Midbrain (tissue), 1 donor: ENCODE data around the gene UBE2L3.
"Not testable (repeated sequence)": the region's sequence is repeated elsewhere in the genome, so short reads cannot be mapped to it uniquely, and the experiment has no call there.

ENCODE experiments used
- DNase-seq: peaks from one replicate; lab custom pipeline; 2025; lab: John Stamatoyannopoulos, UW

UBE2L3 gene

DNA sequence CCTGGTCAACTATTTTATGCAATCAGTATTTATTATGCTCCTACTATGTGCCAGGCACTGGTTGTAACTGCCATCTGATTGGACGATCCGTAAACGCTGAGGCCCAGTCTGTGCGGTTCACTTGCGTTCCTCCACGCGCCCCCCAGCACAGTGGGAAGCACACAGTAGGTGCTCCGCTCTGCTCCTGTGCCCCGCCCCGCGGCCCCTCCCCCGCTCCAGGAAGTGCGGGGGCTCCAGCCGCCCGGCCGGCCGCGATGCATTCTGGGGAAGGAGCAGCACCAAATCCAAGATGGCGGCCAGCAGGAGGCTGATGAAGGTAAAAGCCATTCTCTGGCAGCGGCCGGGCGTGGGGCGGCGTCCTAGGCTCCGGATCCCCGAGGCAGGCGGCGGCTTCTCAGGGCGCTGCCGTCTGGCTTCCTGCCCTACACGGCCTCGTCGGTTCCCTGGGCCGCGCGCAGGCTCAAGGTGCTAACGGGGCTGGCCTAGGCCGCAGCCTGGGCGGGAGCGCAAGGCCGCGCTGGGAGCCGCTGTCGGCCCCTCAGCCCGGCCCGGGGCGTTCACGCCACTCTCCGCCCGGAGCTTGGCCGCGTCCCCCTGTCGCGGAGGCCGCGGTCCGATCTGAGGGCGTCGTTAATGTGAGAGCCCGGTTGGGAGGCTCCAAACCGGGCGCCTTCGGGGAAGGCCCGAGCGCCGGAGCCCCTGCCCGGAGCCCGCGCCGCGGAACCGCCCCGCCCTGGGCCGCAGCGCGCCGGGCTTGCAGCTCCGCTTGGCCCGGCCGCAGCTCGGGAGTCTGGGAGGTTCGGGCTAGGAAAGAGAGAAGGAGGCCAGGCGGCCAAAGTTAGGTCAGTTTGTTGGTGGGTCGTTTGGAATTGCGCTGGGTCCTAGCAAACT is at the start of gene UBE2L3:
UBE2L3 (plus strand) TSS at position 259 of the 891 bp plus-strand sequence; CDS start at position 290, 31 bp downstream.
- peak; percentile 81 for DNase-seq

GRCh38 chr22:21526705-21527500 is 40.6 kb upstream of the UBE2L3 start:
- DNase-seq, result not testable (repeated sequence)

DNA sequence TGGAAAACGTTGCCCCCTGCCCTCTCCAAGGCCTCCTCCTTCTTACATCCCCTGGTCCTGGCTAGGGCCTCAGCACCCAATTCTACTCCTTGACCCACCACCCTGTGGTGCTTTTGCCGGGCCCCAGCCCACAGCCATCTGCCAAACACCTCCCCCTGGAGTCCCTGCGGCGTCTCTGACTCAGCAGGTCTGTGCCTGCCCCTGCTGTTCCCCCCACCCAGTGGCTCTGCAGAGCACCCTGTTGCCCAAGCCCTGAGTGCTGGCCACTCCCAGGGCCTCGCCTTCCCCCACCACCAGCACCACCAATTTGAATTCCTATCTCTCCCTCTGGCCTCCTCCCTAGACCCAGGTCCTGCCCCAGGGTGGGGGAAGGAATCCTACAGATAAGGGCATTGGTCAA is 36.0 kb upstream of the UBE2L3 start:
- not testable (repeated sequence) for DNase-seq

GRCh38 chr22:21532863-21533648 is 34.5 kb upstream of the UBE2L3 start:
- not testable (repeated sequence) for DNase-seq

DNA sequence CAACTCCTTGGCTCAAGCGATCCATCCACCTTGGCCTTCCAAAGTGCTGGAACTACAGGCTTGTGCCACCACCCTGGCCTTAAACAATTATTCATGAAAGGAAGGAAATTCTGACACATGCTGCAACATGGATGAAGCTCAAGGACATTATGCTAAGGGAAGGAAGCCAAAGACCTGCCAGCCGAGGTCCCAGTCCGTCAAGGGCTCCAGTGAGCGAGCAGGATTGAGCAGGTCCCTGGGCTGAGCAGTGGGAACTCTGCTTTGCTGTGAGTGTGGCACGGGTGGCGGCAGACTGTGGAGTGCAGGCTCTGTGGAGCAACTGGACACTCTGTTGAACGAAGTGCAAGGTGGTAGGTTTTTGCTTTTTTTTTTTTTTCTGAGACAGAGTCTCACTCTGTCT is 27.7 kb upstream of the UBE2L3 start:
- not testable (repeated sequence) for DNase-seq

DNA sequence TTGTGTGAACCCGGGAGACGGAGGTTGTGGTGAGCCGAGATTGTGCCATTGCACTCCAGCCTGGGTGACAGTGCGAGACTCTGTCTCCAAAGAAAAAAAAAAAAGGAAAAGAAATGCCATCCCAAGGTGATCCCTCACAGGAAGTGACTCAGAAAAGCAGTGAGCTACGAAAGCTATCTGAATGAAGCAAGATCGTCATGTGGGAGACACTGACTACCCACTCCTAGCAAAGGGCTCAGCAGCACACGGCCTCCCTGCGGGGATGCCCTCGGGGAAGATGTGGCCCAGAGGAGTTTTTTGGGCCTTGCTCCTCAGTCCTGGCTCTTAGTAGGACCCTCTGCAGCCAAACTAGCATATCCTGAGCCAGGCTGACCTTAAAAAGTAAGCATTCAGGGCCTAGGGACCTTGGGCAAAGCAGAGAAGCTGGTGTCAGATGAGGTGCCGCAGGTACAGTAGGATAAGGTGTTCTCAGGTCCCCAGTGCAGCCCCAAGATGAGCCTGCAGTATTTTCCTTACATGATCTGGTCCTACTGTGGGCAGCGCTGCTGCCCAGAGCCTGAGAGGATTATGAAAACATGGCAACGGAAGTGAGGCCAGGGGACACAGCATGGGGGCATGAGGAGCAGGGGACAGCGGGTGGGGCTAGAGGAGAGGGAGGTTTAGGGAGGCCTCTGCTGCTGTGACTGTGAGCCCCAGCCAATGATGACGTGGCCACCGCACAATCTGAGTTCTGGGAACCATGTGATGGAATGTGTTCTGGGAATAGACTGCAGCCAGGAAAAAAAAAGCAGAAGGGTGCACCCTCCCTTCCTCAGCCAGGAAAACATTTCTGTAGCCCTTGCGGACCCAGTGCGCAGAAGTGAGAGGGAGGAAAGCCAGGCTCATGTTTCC is 22.8 kb upstream of the UBE2L3 start:
- DNase-seq, result not testable (repeated sequence)

DNA sequence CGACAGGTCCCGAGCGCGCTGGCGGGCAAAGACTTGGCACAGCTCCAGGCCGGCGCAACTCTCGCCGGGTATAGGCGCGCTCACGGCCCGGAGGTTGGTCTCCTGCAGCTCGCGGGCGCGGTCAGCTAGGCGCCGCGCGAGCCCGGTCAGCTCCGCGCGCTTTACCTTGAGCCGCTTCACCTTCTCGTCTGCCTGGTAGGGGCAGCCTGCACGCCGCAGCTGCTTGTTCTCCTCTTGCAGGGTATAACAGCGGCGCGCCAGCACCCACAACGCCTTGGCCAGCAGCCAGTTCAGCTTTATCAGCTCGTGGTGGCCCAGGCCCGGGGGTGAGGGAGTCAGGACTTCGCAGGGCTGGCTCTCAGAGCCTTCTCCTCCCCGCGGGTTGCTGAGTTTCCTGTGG is 18.0 kb upstream of the UBE2L3 start:
- not testable (repeated sequence) for DNase-seq

DNA sequence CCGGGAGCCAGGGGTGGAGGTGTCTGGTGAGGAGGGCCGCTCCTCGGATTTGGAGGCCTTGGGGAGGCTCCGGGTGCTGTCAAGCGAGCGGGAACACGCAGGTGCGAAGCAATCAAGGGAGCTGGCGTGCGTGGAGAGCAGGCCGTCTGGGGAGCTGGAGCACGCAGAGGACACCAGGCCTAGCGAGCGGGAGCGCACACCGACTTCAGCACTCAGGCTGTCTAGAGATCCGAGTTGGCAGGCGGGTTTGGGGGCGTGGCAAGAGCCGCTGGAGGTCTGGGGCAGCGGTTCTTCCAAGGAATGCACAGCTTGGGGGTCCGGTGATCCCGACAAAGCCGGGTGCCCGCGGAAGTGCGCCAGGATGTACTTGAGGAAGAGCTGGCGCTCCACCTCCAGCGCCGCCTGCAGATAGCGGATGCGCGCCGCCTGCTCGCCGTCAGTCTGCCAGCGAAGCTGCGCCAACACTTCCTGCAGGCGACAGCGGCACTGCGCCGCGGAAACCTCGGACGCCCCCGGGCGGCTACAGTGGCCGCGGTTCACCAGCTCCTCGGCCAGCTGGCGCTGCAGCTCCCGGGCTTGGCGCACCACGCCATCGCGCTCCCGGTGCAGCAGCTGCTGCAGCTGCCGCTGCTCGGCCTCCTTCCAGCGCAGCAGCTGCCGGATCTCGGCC is 17.4 kb upstream of the UBE2L3 start:
- DNase-seq, result not testable (repeated sequence)

- DNase-seq, result not testable (repeated sequence)
Observed at GRCh38 chr22:21550678-21551047, 16.9 kb upstream of the UBE2L3 start.

DNA sequence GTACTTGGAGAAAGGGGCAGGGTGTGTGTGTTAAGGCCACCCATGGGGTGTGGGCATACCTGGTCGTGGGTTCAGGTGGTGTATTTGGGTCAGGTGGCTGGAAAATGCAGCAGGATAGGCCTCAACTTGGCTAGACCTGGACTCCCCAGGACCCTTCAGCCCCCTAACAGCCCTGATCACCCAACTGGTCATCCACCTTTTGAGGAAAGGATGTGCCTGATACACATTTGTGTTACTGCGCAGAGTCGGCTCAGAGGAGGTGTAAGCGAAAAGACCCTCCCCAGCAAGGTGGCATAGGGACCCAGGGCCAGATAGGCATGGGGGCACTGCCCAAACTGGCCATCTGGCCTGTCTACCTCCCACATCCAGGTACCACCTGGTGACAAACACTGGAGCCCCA is 16.2 kb upstream of the UBE2L3 start, which contains the start of gene RIMBP3C:
RIMBP3C (minus strand) TSS at position 101 of the 400 bp plus-strand sequence. CDS start 485 bp downstream, outside the sequence.
- not testable (repeated sequence) for DNase-seq

GRCh38 chr22:21559345-21560125 is 8.0 kb upstream of the UBE2L3 start:
- not testable (repeated sequence) for DNase-seq

- DNase-seq, result not testable (repeated sequence)
Observed at GRCh38 chr22:21560657-21561056, 6.9 kb upstream of the UBE2L3 start.

DNA sequence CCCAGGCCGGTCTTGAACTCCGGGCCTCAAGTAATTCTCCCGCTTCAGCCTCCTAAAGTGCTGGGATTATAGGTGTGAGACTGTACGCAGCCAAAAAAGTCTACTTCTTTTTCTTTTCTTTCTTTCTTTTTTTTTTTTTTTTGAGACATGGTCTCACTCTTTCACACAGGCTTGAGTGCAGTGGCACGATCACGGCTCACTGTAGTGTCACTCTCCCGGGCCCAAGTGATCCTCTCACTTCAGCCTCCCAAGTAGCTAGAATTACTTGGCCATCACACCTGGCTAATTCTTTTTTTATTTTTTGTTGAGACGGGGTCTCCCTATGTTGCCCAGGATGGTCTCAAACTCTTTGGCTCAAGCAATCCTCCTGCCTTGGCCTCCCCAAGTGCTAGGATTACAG is 3.6 kb upstream of the UBE2L3 start:
- DNase-seq, result no peak

DNA sequence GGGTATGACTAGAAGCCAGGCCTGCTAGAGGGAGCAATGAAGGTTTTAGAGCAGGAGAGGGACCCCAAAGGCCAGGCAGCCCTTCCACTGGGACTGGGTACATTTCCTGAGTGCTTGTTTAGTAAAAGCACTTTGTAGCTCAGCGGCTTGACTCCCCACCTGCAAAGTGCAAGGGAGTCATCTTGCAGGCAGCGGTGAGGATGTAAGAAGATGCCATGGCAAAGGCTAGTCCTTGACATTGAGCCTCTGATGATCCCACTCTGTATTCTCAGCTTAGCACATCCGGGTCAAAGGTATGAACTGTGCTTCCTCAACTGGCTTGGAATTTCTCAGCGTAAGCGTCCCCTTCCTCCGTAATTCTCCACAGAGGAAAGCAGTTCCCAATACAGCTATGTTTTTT is 3.1 kb upstream of the UBE2L3 start:
- no peak for DNase-seq

- no peak for DNase-seq
Observed at GRCh38 chr22:21568347-21569075, 997 bp downstream of the UBE2L3 start.

GRCh38 chr22:21569076-21569427 is 1.5 kb downstream of the UBE2L3 start:
- DNase-seq, result not testable (repeated sequence)

DNA sequence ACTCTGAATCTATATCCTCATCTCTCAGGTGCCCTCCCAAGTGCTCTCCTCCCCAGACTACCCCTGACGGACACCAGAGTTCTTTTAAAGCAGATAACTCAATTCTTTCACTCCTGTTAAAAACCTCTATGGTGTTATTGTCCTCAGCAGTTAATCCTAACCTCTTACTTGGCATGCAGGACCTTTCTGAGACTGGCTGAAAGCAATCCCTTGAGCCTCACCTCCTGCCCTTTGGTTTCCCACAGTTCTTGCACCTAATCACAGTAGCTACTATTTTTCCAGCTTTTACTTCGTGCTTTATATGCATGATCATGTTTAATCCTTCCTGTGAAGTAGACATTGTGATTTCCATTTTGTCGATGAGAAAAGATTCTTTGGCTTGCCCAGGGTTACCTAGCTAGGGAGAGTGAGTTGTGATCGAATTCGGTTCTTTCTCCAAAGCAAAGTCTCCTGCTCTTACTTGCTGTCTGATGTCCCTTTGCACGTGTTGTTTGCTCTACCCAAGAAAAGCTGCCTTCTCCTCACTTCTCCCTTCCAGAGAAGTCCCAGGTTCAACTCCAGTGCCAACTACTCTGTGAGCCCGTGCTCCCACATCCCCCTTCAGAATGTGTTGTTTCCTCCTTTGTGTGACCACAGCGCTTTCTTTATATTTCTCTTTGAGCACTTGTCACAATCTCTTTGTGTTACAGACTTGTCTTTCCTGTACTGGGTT is 2.1 kb downstream of the UBE2L3 start:
- DNase-seq, result no peak

DNA sequence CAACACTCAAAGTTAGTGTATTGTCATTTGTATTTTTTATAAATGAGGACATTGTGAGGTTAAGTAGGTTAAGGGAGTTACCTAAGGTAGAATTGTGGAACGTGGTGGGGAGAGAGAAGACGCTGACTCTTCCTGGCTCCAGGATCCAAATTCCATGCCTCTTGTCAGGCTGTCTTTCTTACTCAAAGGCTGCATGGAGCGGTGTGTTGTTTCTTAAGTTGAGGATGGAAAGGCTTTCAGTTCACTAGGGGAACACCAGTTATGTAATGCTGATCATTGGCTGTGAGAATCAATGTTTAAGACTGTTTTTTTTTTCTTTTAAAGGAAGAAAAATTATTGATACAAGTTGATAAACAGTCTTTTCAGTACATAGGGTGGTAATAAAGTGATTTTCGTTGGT is 2.9 kb downstream of the UBE2L3 start:
- no peak for DNase-seq
